Measurements from ENCODE around the gene TSHZ2. TPM values are rescaled to one million over a fixed set of nuclear protein-coding genes. Genes with fewer than 3 reads are reported as not detected.

Gene TSHZ2
- total RNA-seq, 1 experiment from 2014 or later = 0.07 TPM

- Histone ChIP-seq H3K4ac (ENCODE audit: low read depth, low read length) (no peak overlapping the region), H3K9me3 (ENCODE audit: control insufficient read depth, low read depth, low read length) (no peaks in the 10 kb centered on the region), H3K18ac (ENCODE audit: insufficient read length, low read depth, low read length) (no peak overlapping the region), H2BK12ac (ENCODE audit: insufficient read length, low read depth, low read length) (no peak overlapping the region), H2BK120ac (ENCODE audit: low read depth, low read length, poor library complexity, severe bottlenecking) (no peak overlapping the region), H3K56ac (ENCODE audit: insufficient read length, low read depth, low read length) (no peak overlapping the region), H3K4me1 (ENCODE audit: insufficient read depth, low read length) (peaks cover 4% of the 10 kb centered on the region; the same call in 1 of the 2 replicates), H2AFZ (ENCODE audit: low read length) (no peak overlapping the region), H3K9ac (ENCODE audit: extremely low read depth, insufficient read length, low read length) (no peak overlapping the region), H3K23me2 (ENCODE audit: insufficient read length, low read depth, low read length, poor library complexity, severe bottlenecking) (no peaks in the 10 kb centered on the region), H3T11ph (ENCODE audit: low read length) (no peak overlapping the region), H4K8ac (replicated peaks; ENCODE audit: insufficient read length, low read depth, low read length) (no peak overlapping the region), H2AK5ac (ENCODE audit: insufficient read length, low read length) (no peak overlapping the region), H3K14ac (ENCODE audit: insufficient read depth, low read length) (no peak overlapping the region), H3K23ac (ENCODE audit: insufficient read length, low read depth, low read length) (no peak overlapping the region), H3K79me2 (ENCODE audit: insufficient read depth, low read length) (no peaks in the 10 kb centered on the region), H2BK15ac (ENCODE audit: low read depth, low read length) (no peak overlapping the region), H4K20me1 (ENCODE audit: control insufficient read depth, insufficient read depth, insufficient read length) (no peaks in the 10 kb centered on the region), H4K5ac (ENCODE audit: insufficient read length, low read depth, low read length) (no peak overlapping the region), H2BK20ac (ENCODE audit: low read depth, low read length, poor library complexity, severe bottlenecking) (no peak overlapping the region), H3K27me3 (ENCODE audit: insufficient read depth, low read length) (no peaks in the 10 kb centered on the region), H4K91ac (ENCODE audit: insufficient read length, low read depth, low read length) (no peak overlapping the region), H3K27ac (ENCODE audit: insufficient read length, low read depth, low read length) (no peak overlapping the region), H3K4me2 (ENCODE audit: insufficient read depth, insufficient read length, low read length) (no peak overlapping the region), H3K79me1 (ENCODE audit: insufficient read depth, low read depth, low read length, poor library complexity, severe bottlenecking) (no peaks in the 10 kb centered on the region), H2BK5ac (ENCODE audit: insufficient read length, low read length) (no peak overlapping the region)
- TF ChIP-seq CTCF (conservative IDR thresholded peaks at IDR 0.05) = no peak
- Mint-ChIP-seq H3K4me1 (peaks cover 13 to 17% of the 10 kb centered on the region in 2 experiments), H3K27ac (no peak overlapping the region), H3K36me3 (ENCODE audit: insufficient read depth in 1 of 3, low read depth in 3 of 3) (no peaks in the 10 kb centered on the region), H3K9me3 (no peaks in the 10 kb centered on the region), H3K27me3 (ENCODE audit: low read depth) (no peaks in the 10 kb centered on the region), H3K4me3 (no peak overlapping the region)
- DNase-seq = no peak
Observed at GRCh38 chr20:53084408-53084997, 112.3 kb downstream of the TSHZ2 start.

Measured in H9 (cell line).